ENCODE results near the gene SUN5. TPM values are rescaled to one million over a fixed set of nuclear protein-coding genes. Genes with fewer than 3 reads are reported as not detected.

SUN5 gene
- total and polyA plus RNA-seq, 4 donors = not detected

GRCh38 chr20:33042430-33042829 lies 38.2 kb upstream of the SUN5 start:
- H3K27ac ChIP-seq (ENCODE audit: low read depth in 1 of 2, low read length in 1 of 2) = no peak overlapping the region
- peaks cover 2 to 11% (median 3%) of the 10 kb centered on the region in 3 donors for H3K27me3 ChIP-seq (ENCODE audit: control insufficient read depth in 3 of 3, insufficient read depth in 3 of 3, low read length in 2 of 3)
- ATAC-seq (ENCODE audit: insufficient read depth, low FRiP score) = no peak
- no peak overlapping the region for H3K4me3 ChIP-seq
- H3K4me1 ChIP-seq (ENCODE audit: control insufficient read depth in 5 of 5, insufficient read depth in 5 of 5, low read length in 5 of 5) = no peaks in the 10 kb centered on the region
- H3K36me3 ChIP-seq (ENCODE audit: control insufficient read depth in 4 of 4, insufficient read depth in 4 of 4, low read length in 4 of 4) = no peaks in the 10 kb centered on the region
- WGBS, 2 donors = 89 to 92% methylated on average over 3 of the region's 3 CpGs
- no peak for DNase-seq
- TF ChIP-seq CTCF (IDR thresholded peaks at IDR 0.05; ENCODE audit: control extremely low read depth, extremely low read depth) = no peak
- peaks cover 0 to 10% (median 4%) of the 10 kb centered on the region in 4 donors for H3K9me3 ChIP-seq (ENCODE audit: control insufficient read depth in 4 of 4, insufficient read depth in 3 of 4, low read length in 3 of 4)
- no peak overlapping the region for H3K9ac ChIP-seq (ENCODE audit: insufficient read depth in 1 of 2, low read length in 2 of 2)

- no peak overlapping the region for H3K4me3 ChIP-seq
- no peak for ATAC-seq (ENCODE audit: insufficient read depth, low FRiP score)
- peaks cover 2 to 15% (median 3%) of the 10 kb centered on the region in 3 donors for H3K27me3 ChIP-seq (ENCODE audit: control insufficient read depth in 3 of 3, insufficient read depth in 3 of 3, low read length in 2 of 3)
- H3K27ac ChIP-seq (ENCODE audit: low read depth in 1 of 2, low read length in 1 of 2) = no peak overlapping the region
- H3K4me1 ChIP-seq (ENCODE audit: control insufficient read depth in 5 of 5, insufficient read depth in 5 of 5, low read length in 5 of 5) = no peaks in the 10 kb centered on the region
- H3K9ac ChIP-seq (ENCODE audit: insufficient read depth in 1 of 2, low read length in 2 of 2) = no peak overlapping the region
- whole genome bisulfite sequencing, 2 donors = 89 to 93% methylated on average over 4 of the region's 4 CpGs
- DNase-seq = no peak
- no peaks in the 10 kb centered on the region for H3K36me3 ChIP-seq (ENCODE audit: control insufficient read depth in 4 of 4, insufficient read depth in 4 of 4, low read length in 4 of 4)
- H3K9me3 ChIP-seq (ENCODE audit: control insufficient read depth in 4 of 4, insufficient read depth in 3 of 4, low read length in 3 of 4) = peaks cover 0 to 5% (median 2%) of the 10 kb centered on the region in 4 donors
- TF ChIP-seq CTCF (IDR thresholded peaks at IDR 0.05; ENCODE audit: control extremely low read depth, extremely low read depth) = no peak
These were observed 34.0 kb upstream of the SUN5 start for GRCh38 chr20:33038243-33038642.

- Histone ChIP-seq H3K27me3 (ENCODE audit: control insufficient read depth in 3 of 3, insufficient read depth in 3 of 3, low read length in 2 of 3) (peaks cover 2 to 15% (median 3%) of the 10 kb centered on the region in 3 donors), H3K27ac (ENCODE audit: low read depth in 1 of 2, low read length in 1 of 2) (no peak overlapping the region), H3K9ac (ENCODE audit: insufficient read depth in 1 of 2, low read length in 2 of 2) (no peak overlapping the region), H3K36me3 (ENCODE audit: control insufficient read depth in 4 of 4, insufficient read depth in 4 of 4, low read length in 4 of 4) (no peaks in the 10 kb centered on the region), H3K9me3 (ENCODE audit: control insufficient read depth in 4 of 4, insufficient read depth in 3 of 4, low read length in 3 of 4) (peaks cover 0 to 5% (median 2%) of the 10 kb centered on the region in 4 donors), H3K4me3 (no peak overlapping the region), H3K4me1 (ENCODE audit: control insufficient read depth in 5 of 5, insufficient read depth in 5 of 5, low read length in 5 of 5) (no peaks in the 10 kb centered on the region)
- ATAC-seq (ENCODE audit: insufficient read depth, low FRiP score) (no peak), DNase-seq (no peak)
- 70 to 73% methylated on average over 5 of the region's 5 CpGs for WGBS, 2 donors
- no peak for TF ChIP-seq CTCF (IDR thresholded peaks at IDR 0.05; ENCODE audit: control extremely low read depth, extremely low read depth)
These were observed 33.2 kb upstream of the SUN5 start for GRCh38 chr20:33037456-33037855.

GRCh38 chr20:33034901-33035492 lies 30.8 kb upstream of the SUN5 start:
- H3K4me3 ChIP-seq = no peak overlapping the region
- ATAC-seq (ENCODE audit: insufficient read depth, low FRiP score) (no peak), DNase-seq (no peak)
- peaks cover 2 to 15% (median 3%) of the 10 kb centered on the region in 3 donors for H3K27me3 ChIP-seq (ENCODE audit: control insufficient read depth in 3 of 3, insufficient read depth in 3 of 3, low read length in 2 of 3)
- 78 to 87% methylated on average over 6 of the region's 6 CpGs for WGBS, 2 donors
- no peak overlapping the region for H3K27ac ChIP-seq (ENCODE audit: low read depth in 1 of 2, low read length in 1 of 2)
- H3K9me3 ChIP-seq (ENCODE audit: control insufficient read depth in 4 of 4, insufficient read depth in 3 of 4, low read length in 3 of 4) = peaks cover 0 to 5% (median 2%) of the 10 kb centered on the region in 4 donors
- no peak for TF ChIP-seq CTCF (IDR thresholded peaks at IDR 0.05; ENCODE audit: control extremely low read depth, extremely low read depth)
- no peaks in the 10 kb centered on the region for H3K36me3 ChIP-seq (ENCODE audit: control insufficient read depth in 4 of 4, insufficient read depth in 4 of 4, low read length in 4 of 4)
- no peak overlapping the region for H3K9ac ChIP-seq (ENCODE audit: insufficient read depth in 1 of 2, low read length in 2 of 2)
- no peaks in the 10 kb centered on the region for H3K4me1 ChIP-seq (ENCODE audit: control insufficient read depth in 5 of 5, insufficient read depth in 5 of 5, low read length in 5 of 5)
